ENCODE data around the gene ZCWPW1. TPM values are rescaled to one million over a fixed set of nuclear protein-coding genes. Genes with fewer than 3 reads are reported as not detected.
"Not testable (repeated sequence)": the region's sequence is repeated elsewhere in the genome, so short reads cannot be mapped to it uniquely, and the experiment has no call there.

Gene ZCWPW1
- total and polyA plus RNA-seq, 2 donors (not counting 1 experiment from before 2014, with no cell fraction given), result 11.3 to 28.0 TPM

- H3K27ac ChIP-seq (ENCODE audit: low read length in 2 of 2); H4K20me1 ChIP-seq (ENCODE audit: control insufficient read depth, insufficient read depth, low read length, poor library complexity, severe bottlenecking); H2AFZ ChIP-seq (ENCODE audit: insufficient read depth, low read depth, low read length, poor library complexity, severe bottlenecking); H3K27me3 ChIP-seq (replicated peaks in 1 of 4; ENCODE audit: control extremely low read depth in 1 of 4, control insufficient read depth in 3 of 4, insufficient read depth in 4 of 4, low read length in 3 of 4); H3K9ac ChIP-seq (ENCODE audit: low read length); H3K4me3 Mint-ChIP-seq; H3K4me3 ChIP-seq (ENCODE audit: control extremely low read depth in 1 of 5, extremely low read depth in 1 of 5, insufficient read depth in 1 of 5, low read depth in 2 of 5, low read length in 4 of 5); H3K27me3 Mint-ChIP-seq; H3K9me3 Mint-ChIP-seq (ENCODE audit: insufficient read depth); POLR2A ChIA-PET; H3K27ac Mint-ChIP-seq; H3K4me2 ChIP-seq (replicated peaks; ENCODE audit: low read depth, low read length, poor library complexity, severe bottlenecking); H3K9me3 ChIP-seq (ENCODE audit: control extremely low read depth in 1 of 3, control insufficient read depth in 2 of 3, insufficient read depth in 1 of 3, low read length in 2 of 3); H3K36me3 ChIP-seq (replicated peaks in 1 of 2; ENCODE audit: control extremely low read depth in 1 of 2, control insufficient read depth in 1 of 2, extremely low read depth in 1 of 2, insufficient read depth in 2 of 2, low read length in 1 of 2); intact Hi-C loops (cut with micrococcal nuclease); DNase-seq; ATAC-seq (ENCODE audit: low read depth): not testable (repeated sequence)
- H3K4me1 Mint-ChIP-seq, result peaks cover 20% of the 10 kb centered on the region
- Histone ChIP-seq H3K4me1 (ENCODE audit: control insufficient read depth in 2 of 2, insufficient read depth in 2 of 2, low read length in 2 of 2) (peaks cover 9 to 20% of the 10 kb centered on the region in 2 donors), H3K79me2 (ENCODE audit: control insufficient read depth, insufficient read depth, low read length) (peaks cover 13% of the 10 kb centered on the region)
- 94% methylated on average over 6 of the region's 7 CpGs for WGBS (ENCODE audit: insufficient coverage)
- CTCF ChIA-PET, result interaction anchor here (0.9 to 2.1 kb wide), 2 partner anchors 11 to 306 kb away, joined by 3 to 9 read pairs; no protein-coding TSS in a partner anchor
Measured at GRCh38 chr7:100439244-100439643, 10.7 kb upstream of the ZCWPW1 start.

GRCh38 chr7:100438731-100439130 lies 10.2 kb upstream of the ZCWPW1 start:
- H3K9me3 Mint-ChIP-seq (ENCODE audit: insufficient read depth); DNase-seq; H3K4me2 ChIP-seq (replicated peaks; ENCODE audit: low read depth, low read length, poor library complexity, severe bottlenecking); H3K27me3 ChIP-seq (replicated peaks in 1 of 4; ENCODE audit: control extremely low read depth in 1 of 4, control insufficient read depth in 3 of 4, insufficient read depth in 4 of 4, low read length in 3 of 4); H3K9me3 ChIP-seq (ENCODE audit: control extremely low read depth in 1 of 3, control insufficient read depth in 2 of 3, insufficient read depth in 1 of 3, low read length in 2 of 3); intact Hi-C loops (cut with micrococcal nuclease); H3K27ac Mint-ChIP-seq; ATAC-seq (ENCODE audit: low read depth); POLR2A ChIA-PET; H3K36me3 ChIP-seq (replicated peaks in 1 of 2; ENCODE audit: control extremely low read depth in 1 of 2, control insufficient read depth in 1 of 2, extremely low read depth in 1 of 2, insufficient read depth in 2 of 2, low read length in 1 of 2); H3K27ac ChIP-seq (ENCODE audit: low read length in 2 of 2); H3K9ac ChIP-seq (ENCODE audit: low read length); H3K27me3 Mint-ChIP-seq; H3K4me3 ChIP-seq (ENCODE audit: control extremely low read depth in 1 of 5, extremely low read depth in 1 of 5, insufficient read depth in 1 of 5, low read depth in 2 of 5, low read length in 4 of 5); H4K20me1 ChIP-seq (ENCODE audit: control insufficient read depth, insufficient read depth, low read length, poor library complexity, severe bottlenecking); H3K4me3 Mint-ChIP-seq; H2AFZ ChIP-seq (ENCODE audit: insufficient read depth, low read depth, low read length, poor library complexity, severe bottlenecking): not testable (repeated sequence)
- H3K79me2 ChIP-seq (ENCODE audit: control insufficient read depth, insufficient read depth, low read length), result peaks cover 13% of the 10 kb centered on the region
- peaks cover 25% of the 10 kb centered on the region for H3K4me1 Mint-ChIP-seq
- CTCF ChIA-PET, result interaction anchor here (0.9 to 2.1 kb wide), 2 partner anchors 11 to 14 kb away, joined by 3 to 9 read pairs; no protein-coding TSS in a partner anchor
- H3K4me1 ChIP-seq (ENCODE audit: control insufficient read depth in 2 of 2, insufficient read depth in 2 of 2, low read length in 2 of 2), result peaks cover 9 to 25% of the 10 kb centered on the region in 2 donors
- WGBS (ENCODE audit: insufficient coverage), result 98% methylated on average over 4 of the region's 8 CpGs

Data from B cell (primary cell).